ENCODE data around the gene HHATL. TPM values are rescaled to one million over a fixed set of nuclear protein-coding genes. Genes with fewer than 3 reads are reported as not detected.
A peak's percentile ranks its signal among the peaks of the same experiment; 100 is the strongest.

The HHATL gene
- polyA plus RNA-seq, 3 donors: not detected

DNA sequence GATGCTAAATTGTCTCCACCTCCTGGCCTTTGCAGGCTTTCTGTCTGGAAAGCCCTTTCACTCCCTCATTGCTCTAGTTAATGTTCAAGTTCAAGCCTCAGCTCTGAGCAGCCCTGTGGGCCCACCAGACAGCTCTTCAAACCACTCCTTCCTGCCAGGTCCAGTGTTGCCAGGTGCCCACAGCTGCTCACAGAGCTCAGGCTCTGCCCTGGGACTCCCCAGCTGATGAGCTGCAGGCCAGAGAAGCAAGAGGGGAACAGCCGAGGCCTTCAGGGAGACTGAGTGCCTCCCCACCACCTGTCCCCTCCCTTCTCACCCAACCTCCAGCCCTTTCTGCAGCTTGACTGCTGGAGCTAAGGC, 50.4 kb downstream of the HHATL start:
- peaks cover 26 to 37% of the 10 kb centered on the region in 2 donors for H3K36me3 Mint-ChIP-seq
- H3K9me3 ChIP-seq (replicated peaks in 1 of 2; ENCODE audit: control insufficient read depth in 1 of 2, insufficient read depth in 1 of 2, low read length in 2 of 2): no peaks in the 10 kb centered on the region
- TF ChIP-seq, protein P1, sequence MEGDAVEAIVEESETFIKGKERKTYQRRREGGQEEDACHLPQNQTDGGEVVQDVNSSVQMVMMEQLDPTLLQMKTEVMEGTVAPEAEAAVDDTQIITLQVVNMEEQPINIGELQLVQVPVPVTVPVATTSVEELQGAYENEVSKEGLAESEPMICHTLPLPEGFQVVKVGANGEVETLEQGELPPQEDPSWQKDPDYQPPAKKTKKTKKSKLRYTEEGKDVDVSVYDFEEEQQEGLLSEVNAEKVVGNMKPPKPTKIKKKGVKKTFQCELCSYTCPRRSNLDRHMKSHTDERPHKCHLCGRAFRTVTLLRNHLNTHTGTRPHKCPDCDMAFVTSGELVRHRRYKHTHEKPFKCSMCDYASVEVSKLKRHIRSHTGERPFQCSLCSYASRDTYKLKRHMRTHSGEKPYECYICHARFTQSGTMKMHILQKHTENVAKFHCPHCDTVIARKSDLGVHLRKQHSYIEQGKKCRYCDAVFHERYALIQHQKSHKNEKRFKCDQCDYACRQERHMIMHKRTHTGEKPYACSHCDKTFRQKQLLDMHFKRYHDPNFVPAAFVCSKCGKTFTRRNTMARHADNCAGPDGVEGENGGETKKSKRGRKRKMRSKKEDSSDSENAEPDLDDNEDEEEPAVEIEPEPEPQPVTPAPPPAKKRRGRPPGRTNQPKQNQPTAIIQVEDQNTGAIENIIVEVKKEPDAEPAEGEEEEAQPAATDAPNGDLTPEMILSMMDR (IDR thresholded peaks at IDR 0.05): no peak
- H2AFZ ChIP-seq (ENCODE audit: insufficient read depth, low read depth, low read length, poor library complexity, severe bottlenecking): peak overlapping the region; percentile 75
- H3K27ac ChIP-seq (ENCODE audit: low read depth in 1 of 2, low read length in 2 of 2): peak overlapping the region; percentile 84 to 87
- peak overlapping the region; percentile 76 for H3K9ac ChIP-seq (ENCODE audit: insufficient read depth, low read length, poor library complexity, severe bottlenecking)
- H4K20me1 ChIP-seq (ENCODE audit: insufficient read depth, low read length): peaks cover 74% of the 10 kb centered on the region
- H3K36me3 ChIP-seq (replicated peaks in 1 of 2; ENCODE audit: control insufficient read depth in 1 of 2, insufficient read depth in 2 of 2, low read length in 2 of 2): peaks cover 17 to 44% of the 10 kb centered on the region in 2 donors
- H3K27me3 ChIP-seq (ENCODE audit: control insufficient read depth in 2 of 2, insufficient read depth in 2 of 2, low read length in 2 of 2): no peaks in the 10 kb centered on the region
- no peak for DNase-seq
- peak overlapping the region; percentile 80 for H3K4me2 ChIP-seq (replicated peaks; ENCODE audit: extremely low read depth, low read length, poor library complexity, severe bottlenecking)
- H3K4me3 Mint-ChIP-seq: peak overlapping the region; percentile 93 to 96
- H3K4me1 Mint-ChIP-seq: peaks cover 62% of the 10 kb centered on the region
- H3K9me3 Mint-ChIP-seq: no peaks in the 10 kb centered on the region
- H3K27ac Mint-ChIP-seq: peak overlapping the region; percentile 89 to 96 (median 94)
- intact Hi-C loops (cut with micrococcal nuclease): loop anchor here in 1 of 2 donors (10.0 kb wide), 1 partner anchor 67 kb away; the partner anchor contains the start of gene SEC22C
- peak overlapping the region; percentile 62 to 98 (median 92) for H3K4me3 ChIP-seq (replicated peaks in 1 of 3; ENCODE audit: low read depth in 2 of 3, low read length in 3 of 3)
- H3K4me1 ChIP-seq (ENCODE audit: control insufficient read depth in 1 of 2, insufficient read depth in 2 of 2, low read length in 2 of 2): peaks cover 41 to 58% of the 10 kb centered on the region in 2 donors
- H3K27me3 Mint-ChIP-seq (ENCODE audit: low read depth in 3 of 3): no peaks in the 10 kb centered on the region
- WGBS (ENCODE audit: insufficient coverage): 83% methylated on average over 1 of the region's 1 CpG
- H3K79me2 ChIP-seq (ENCODE audit: insufficient read depth, low read length): peaks cover 90% of the 10 kb centered on the region

DNA sequence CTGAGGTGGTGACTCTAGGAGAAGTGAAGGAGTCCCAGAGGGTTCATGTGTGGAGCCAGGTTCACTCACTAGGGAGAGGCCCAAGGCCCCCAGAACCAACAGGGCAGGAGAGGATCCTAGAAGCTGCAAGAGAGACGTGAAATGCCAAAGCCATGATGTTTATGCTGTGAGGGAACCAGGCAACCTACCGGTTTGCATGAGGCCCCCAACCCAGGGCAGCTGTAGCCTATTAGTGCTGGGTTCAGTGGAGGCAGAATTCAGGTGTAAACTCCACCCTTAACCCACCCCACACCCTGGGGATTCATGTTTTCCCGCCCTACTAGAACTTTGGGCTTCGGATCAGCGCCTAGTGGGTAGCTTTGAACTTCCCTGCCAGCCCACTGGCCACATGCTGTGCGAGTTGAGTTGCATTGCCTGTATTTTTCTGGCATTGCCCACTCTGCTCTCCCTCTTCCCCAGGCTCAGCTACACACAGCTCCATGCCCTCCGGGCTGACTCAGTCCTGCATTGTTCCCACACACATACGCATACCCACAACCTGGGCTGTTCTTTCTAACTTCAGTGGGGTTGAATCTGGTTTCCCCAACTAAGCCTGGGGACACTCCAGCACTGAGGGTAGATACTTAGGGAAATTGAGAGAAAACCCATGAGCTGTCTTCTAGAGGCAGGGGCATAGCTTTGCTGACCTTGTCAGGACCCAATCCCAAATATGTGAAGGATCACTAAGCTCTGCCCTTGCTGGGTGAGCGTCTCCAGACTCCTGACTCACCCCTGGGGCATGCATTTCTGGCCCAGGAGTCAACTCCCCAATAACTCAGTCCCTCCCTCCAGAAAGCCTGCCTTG, 51.1 kb downstream of the HHATL start:
- intact Hi-C loops (cut with micrococcal nuclease): loop anchor here in 1 of 2 donors (10.0 kb wide), 1 partner anchor 67 kb away; the partner anchor contains the start of gene SEC22C
- Histone ChIP-seq H4K20me1 (ENCODE audit: insufficient read depth, low read length) (peaks cover 77% of the 10 kb centered on the region), H3K79me2 (ENCODE audit: insufficient read depth, low read length) (peaks cover 94% of the 10 kb centered on the region), H3K27ac (ENCODE audit: low read depth in 1 of 2, low read length in 2 of 2) (peak overlapping the region in 1 of 2 donors; percentile 87), H2AFZ (ENCODE audit: insufficient read depth, low read depth, low read length, poor library complexity, severe bottlenecking) (no peak overlapping the region), H3K4me3 (replicated peaks in 1 of 3; ENCODE audit: low read depth in 2 of 3, low read length in 3 of 3) (no peak overlapping the region), H3K27me3 (ENCODE audit: control insufficient read depth in 2 of 2, insufficient read depth in 2 of 2, low read length in 2 of 2) (no peaks in the 10 kb centered on the region), H3K9me3 (replicated peaks in 1 of 2; ENCODE audit: control insufficient read depth in 1 of 2, insufficient read depth in 1 of 2, low read length in 2 of 2) (no peaks in the 10 kb centered on the region), H3K36me3 (replicated peaks in 1 of 2; ENCODE audit: control insufficient read depth in 1 of 2, insufficient read depth in 2 of 2, low read length in 2 of 2) (peaks cover 19 to 52% of the 10 kb centered on the region in 2 donors), H3K4me1 (ENCODE audit: control insufficient read depth in 1 of 2, insufficient read depth in 2 of 2, low read length in 2 of 2) (peaks cover 47 to 61% of the 10 kb centered on the region in 2 donors), H3K9ac (ENCODE audit: insufficient read depth, low read length, poor library complexity, severe bottlenecking) (no peak overlapping the region), H3K4me2 (replicated peaks; ENCODE audit: extremely low read depth, low read length, poor library complexity, severe bottlenecking) (peak overlapping the region; percentile 80)
- DNase-seq: no peak
- Mint-ChIP-seq H3K4me1 (peaks cover 66% of the 10 kb centered on the region), H3K36me3 (peaks cover 32 to 43% of the 10 kb centered on the region in 2 donors), H3K9me3 (no peaks in the 10 kb centered on the region), H3K27ac (peak overlapping the region; percentile 19 to 95 (median 92)), H3K4me3 (peak overlapping the region in 1 of 2 donors; percentile 93), H3K27me3 (ENCODE audit: low read depth in 3 of 3) (peaks cover 0 to 2% (median 0%) of the 10 kb centered on the region in 3 donors)
- TF ChIP-seq, protein P1 (IDR thresholded peaks at IDR 0.05): no peak
- WGBS (ENCODE audit: insufficient coverage): 98% methylated on average over 7 of the region's 9 CpGs

Data from CD14-positive monocyte (primary cell).